ENCODE measurements around the gene PDSS1.
"Not testable (repeated sequence)": the region's sequence is repeated elsewhere in the genome, so short reads cannot be mapped to it uniquely, and the experiment has no call there.

Gene PDSS1

GRCh38 chr10:26685441-26685840 is 12.1 kb upstream of the PDSS1 start:
- no peak for TF ChIP-seq CTCF (IDR thresholded peaks at IDR 0.05; ENCODE audit: insufficient read depth, missing control alignments)
- DNase-seq (ENCODE audit: insufficient read length, low spot score) (no peak), FAIRE-seq (no peak)

- DNase-seq (ENCODE audit: insufficient read length, low spot score) (no peak), FAIRE-seq (no peak)
- no peak for TF ChIP-seq CTCF (IDR thresholded peaks at IDR 0.05; ENCODE audit: insufficient read depth, missing control alignments)
Observed at GRCh38 chr10:26689399-26689798, 8.1 kb upstream of the PDSS1 start.

GRCh38 chr10:26690731-26691475 is 6.6 kb upstream of the PDSS1 start:
- DNase-seq (ENCODE audit: insufficient read length, low spot score): no peak
- no peak for FAIRE-seq
- no peak for TF ChIP-seq CTCF (IDR thresholded peaks at IDR 0.05; ENCODE audit: insufficient read depth, missing control alignments)

- not testable (repeated sequence) for DNase-seq (ENCODE audit: insufficient read length, low spot score); FAIRE-seq
Observed at GRCh38 chr10:26694536-26694935, 3.0 kb upstream of the PDSS1 start.

- no peak for TF ChIP-seq CTCF (IDR thresholded peaks at IDR 0.05; ENCODE audit: insufficient read depth, missing control alignments)
- DNase-seq (ENCODE audit: insufficient read length, low spot score) (no peak), FAIRE-seq (peak; percentile 56)
Observed at GRCh38 chr10:26696786-26697162, 727 bp upstream of the PDSS1 start.

- no peak for TF ChIP-seq CTCF (IDR thresholded peaks at IDR 0.05; ENCODE audit: insufficient read depth, missing control alignments)
- DNase-seq (ENCODE audit: insufficient read length, low spot score) (no peak), FAIRE-seq (no peak)
Observed at GRCh38 chr10:26697922-26698608, 564 bp downstream of the PDSS1 start.

- DNase-seq (ENCODE audit: insufficient read length, low spot score) (no peak), FAIRE-seq (no peak)
- TF ChIP-seq CTCF (IDR thresholded peaks at IDR 0.05; ENCODE audit: insufficient read depth, missing control alignments): no peak
Observed at GRCh38 chr10:26698909-26699308, 1.4 kb downstream of the PDSS1 start.
